Urinary bladder (tissue), 4 donors: Measurements from ENCODE around the gene KRTAP5-5. TPM values are rescaled to one million over a fixed set of nuclear protein-coding genes. Genes with fewer than 3 reads are reported as not detected.
A peak's percentile ranks its signal among the peaks of the same experiment; 100 is the strongest.

Source experiments
- DNase-seq: peaks from one replicate; pipeline ENCODE4 v3.0.0-alpha.2; 2015; ENCODE audit errors: extremely low spot score
- H3K27ac ChIP-seq: one replicate; pipeline ENCODE4 v1.5.1; 2013; ENCODE audit warnings: low read depth, mild to moderate bottlenecking, moderate library complexity
- H3K36me3 ChIP-seq: one replicate; pipeline ENCODE4 v1.6.1; 2013; ENCODE audit warnings: mild to moderate bottlenecking, moderate library complexity; ENCODE audit not compliant: insufficient read depth
- H3K4me1 ChIP-seq: one replicate; pipeline ENCODE4 v1.6.1; 2013; ENCODE audit warnings: mild to moderate bottlenecking, moderate library complexity; ENCODE audit not compliant: insufficient read depth
- H3K4me3 ChIP-seq: one replicate; pipeline ENCODE4 v1.5.1; 2013; ENCODE audit warnings: low read depth, low read length
- WGBS: extraction: QIAGEN DNeasy Blood & Tissue Kit; methylation state at CpG from one replicate; pipeline ENCODE4 v1.1.7; 2013; 5-methylcytosine and 5-hydroxymethylcytosine counted together
- polyA plus RNA-seq: library from polyadenylated mRNA; stranded (reverse); fragments of 200-250 nt; gene quantifications from one replicate; pipeline ENCODE4 v1.2.3, GENCODE V29; 2013
- total RNA-seq: library from RNA; depleted of rRNA; stranded (reverse); fragments of >200 nt; gene quantifications from one replicate; pipeline ENCODE4 v1.2.3, GENCODE V29; 2014
- donor health status: healthy with polysubstance abuse.
- donor health status: healthy.

Gene KRTAP5-5
- total and polyA plus RNA-seq, 2 donors, result not detected

GRCh38 chr11:1674173-1675131 lies 44.9 kb downstream of the KRTAP5-5 start:
- Histone ChIP-seq H3K4me3 (no peak overlapping the region), H3K36me3 (no peaks in the 10 kb centered on the region), H3K4me1 (no peaks in the 10 kb centered on the region), H3K27ac (peak overlapping the region; percentile 1)
- 51% methylated on average over 21 of the region's 21 CpGs for WGBS
- no peak for DNase-seq

GRCh38 chr11:1675536-1676228 lies 46.1 kb downstream of the KRTAP5-5 start:
- Histone ChIP-seq H3K36me3 (no peaks in the 10 kb centered on the region), H3K4me1 (no peaks in the 10 kb centered on the region), H3K4me3 (no peak overlapping the region), H3K27ac (peak overlapping the region; percentile 16)
- WGBS, result 65% methylated on average over 11 of the region's 11 CpGs
- no peak for DNase-seq

GRCh38 chr11:1676229-1676740 lies 46.7 kb downstream of the KRTAP5-5 start:
- H3K4me3 ChIP-seq, result no peak overlapping the region
- WGBS, result 74% methylated on average over 7 of the region's 7 CpGs
- H3K27ac ChIP-seq, result no peak overlapping the region
- no peaks in the 10 kb centered on the region for H3K36me3 ChIP-seq
- no peak for DNase-seq
- no peaks in the 10 kb centered on the region for H3K4me1 ChIP-seq

- Histone ChIP-seq H3K36me3 (no peaks in the 10 kb centered on the region), H3K27ac (no peak overlapping the region), H3K4me1 (no peaks in the 10 kb centered on the region), H3K4me3 (no peak overlapping the region)
- WGBS, result 89% methylated on average over 10 of the region's 10 CpGs
- DNase-seq, result no peak
These were observed 50.3 kb downstream of the KRTAP5-5 start for GRCh38 chr11:1679881-1680280.

Other genes starting within 250 kb of the KRTAP5-5 start
- gene BRSK2, start 239.8 kb upstream of the KRTAP5-5 start, total RNA-seq, result 3.0 TPM
- 2.6 TPM for gene BRSK2, start 239.8 kb upstream of the KRTAP5-5 start, polyA plus RNA-seq
- 27.5 TPM for gene MOB2, start 143.0 kb upstream of the KRTAP5-5 start, total RNA-seq
- gene MOB2, start 143.0 kb upstream of the KRTAP5-5 start, polyA plus RNA-seq, result 120 TPM
- gene DUSP8, start 57.5 kb upstream of the KRTAP5-5 start, total RNA-seq, result 0.85 TPM
- 6.8 TPM for gene DUSP8, start 57.5 kb upstream of the KRTAP5-5 start, polyA plus RNA-seq
- gene KRTAP5-1, start 44.5 kb upstream of the KRTAP5-5 start, total RNA-seq, result not detected
- gene KRTAP5-1, start 44.5 kb upstream of the KRTAP5-5 start, polyA plus RNA-seq, result not detected
- not detected for gene KRTAP5-2, start 31.5 kb upstream of the KRTAP5-5 start, total RNA-seq
- not detected for gene KRTAP5-2, start 31.5 kb upstream of the KRTAP5-5 start, polyA plus RNA-seq
- not detected for gene KRTAP5-3, start 21.3 kb upstream of the KRTAP5-5 start, total RNA-seq
- not detected for gene KRTAP5-3, start 21.3 kb upstream of the KRTAP5-5 start, polyA plus RNA-seq
- not detected for gene KRTAP5-4, start 7.6 kb upstream of the KRTAP5-5 start, total RNA-seq
- not detected for gene KRTAP5-4, start 7.6 kb upstream of the KRTAP5-5 start, polyA plus RNA-seq
- not detected for gene KRTAP5-6, start 67.4 kb downstream of the KRTAP5-5 start, total RNA-seq
- not detected for gene KRTAP5-6, start 67.4 kb downstream of the KRTAP5-5 start, polyA plus RNA-seq
- gene IFITM10, start 120.8 kb downstream of the KRTAP5-5 start, total RNA-seq, result 1.0 TPM
- gene IFITM10, start 120.8 kb downstream of the KRTAP5-5 start, polyA plus RNA-seq, result 1.9 TPM
- 76.4 TPM for gene CTSD, start 134.2 kb downstream of the KRTAP5-5 start, total RNA-seq
- 495 TPM for gene CTSD, start 134.2 kb downstream of the KRTAP5-5 start, polyA plus RNA-seq
- 3.4 TPM for gene SYT8, start 205.2 kb downstream of the KRTAP5-5 start, total RNA-seq
- 35.6 TPM for gene SYT8, start 205.2 kb downstream of the KRTAP5-5 start, polyA plus RNA-seq
- gene TNNI2, start 209.2 kb downstream of the KRTAP5-5 start, total RNA-seq, result 32.6 TPM
- 4.6 TPM for gene TNNI2, start 209.2 kb downstream of the KRTAP5-5 start, polyA plus RNA-seq
- gene LSP1, start 223.3 kb downstream of the KRTAP5-5 start, total RNA-seq, result 50.7 TPM
- 160 TPM for gene LSP1, start 223.3 kb downstream of the KRTAP5-5 start, polyA plus RNA-seq